Measurements from ENCODE around the gene CCSER2.

CCSER2 gene

GRCh38 chr10:84296091-84296981 lies 32.1 kb upstream of the CCSER2 start:
- no peaks in the 10 kb centered on the region for H3K9me3 ChIP-seq (ENCODE audit: severe bottlenecking)
- H3K4me3 ChIP-seq (ENCODE audit: low read depth, low read length): no peak overlapping the region
- no peak for DNase-seq
- H3K27ac ChIP-seq: no peak overlapping the region
- H3K27me3 ChIP-seq (ENCODE audit: insufficient read depth, low read depth, severe bottlenecking): no peaks in the 10 kb centered on the region
- TF ChIP-seq CTCF (IDR thresholded peaks at IDR 0.05; ENCODE audit: low read depth, low read length): no peak
- H3K36me3 ChIP-seq: no peaks in the 10 kb centered on the region

- Histone ChIP-seq H3K36me3 (no peaks in the 10 kb centered on the region), H3K27me3 (ENCODE audit: insufficient read depth, low read depth, severe bottlenecking) (no peaks in the 10 kb centered on the region), H3K27ac (no peak overlapping the region), H3K9me3 (ENCODE audit: severe bottlenecking) (no peaks in the 10 kb centered on the region), H3K4me3 (ENCODE audit: low read depth, low read length) (no peak overlapping the region)
- DNase-seq: no peak
- TF ChIP-seq CTCF (IDR thresholded peaks at IDR 0.05; ENCODE audit: low read depth, low read length): no peak
Measured at GRCh38 chr10:84298057-84298456, 30.3 kb upstream of the CCSER2 start.

- H3K27me3 ChIP-seq (ENCODE audit: insufficient read depth, low read depth, severe bottlenecking): no peaks in the 10 kb centered on the region
- TF ChIP-seq CTCF (IDR thresholded peaks at IDR 0.05; ENCODE audit: low read depth, low read length): no peak
- H3K27ac ChIP-seq: no peak overlapping the region
- no peak overlapping the region for H3K4me3 ChIP-seq (ENCODE audit: low read depth, low read length)
- no peaks in the 10 kb centered on the region for H3K9me3 ChIP-seq (ENCODE audit: severe bottlenecking)
- no peak for DNase-seq
- H3K36me3 ChIP-seq: no peaks in the 10 kb centered on the region
Measured at GRCh38 chr10:84302223-84302622, 26.2 kb upstream of the CCSER2 start.

GRCh38 chr10:84306751-84307384 lies 21.5 kb upstream of the CCSER2 start:
- H3K27me3 ChIP-seq (ENCODE audit: insufficient read depth, low read depth, severe bottlenecking): no peaks in the 10 kb centered on the region
- H3K36me3 ChIP-seq: no peaks in the 10 kb centered on the region
- H3K27ac ChIP-seq: no peak overlapping the region
- no peak for DNase-seq
- no peaks in the 10 kb centered on the region for H3K9me3 ChIP-seq (ENCODE audit: severe bottlenecking)
- TF ChIP-seq CTCF (IDR thresholded peaks at IDR 0.05; ENCODE audit: low read depth, low read length): no peak
- no peak overlapping the region for H3K4me3 ChIP-seq (ENCODE audit: low read depth, low read length)

GRCh38 chr10:84308021-84308420 lies 20.4 kb upstream of the CCSER2 start:
- Histone ChIP-seq H3K27ac (no peak overlapping the region), H3K9me3 (ENCODE audit: severe bottlenecking) (no peaks in the 10 kb centered on the region), H3K36me3 (no peaks in the 10 kb centered on the region), H3K4me3 (ENCODE audit: low read depth, low read length) (no peak overlapping the region), H3K27me3 (ENCODE audit: insufficient read depth, low read depth, severe bottlenecking) (no peaks in the 10 kb centered on the region)
- DNase-seq: no peak
- no peak for TF ChIP-seq CTCF (IDR thresholded peaks at IDR 0.05; ENCODE audit: low read depth, low read length)

All from WERI-Rb-1 (cell line).